ENCODE data around the gene KIF3C. TPM values are rescaled to one million over a fixed set of nuclear protein-coding genes. Genes with fewer than 3 reads are reported as not detected.

The KIF3C gene
- total and polyA plus RNA-seq, 2 of the 8 experiments (the other 6 are each of a cell fraction or from before 2014, with no cell fraction given), result 13.4 to 58.1 TPM

DNA sequence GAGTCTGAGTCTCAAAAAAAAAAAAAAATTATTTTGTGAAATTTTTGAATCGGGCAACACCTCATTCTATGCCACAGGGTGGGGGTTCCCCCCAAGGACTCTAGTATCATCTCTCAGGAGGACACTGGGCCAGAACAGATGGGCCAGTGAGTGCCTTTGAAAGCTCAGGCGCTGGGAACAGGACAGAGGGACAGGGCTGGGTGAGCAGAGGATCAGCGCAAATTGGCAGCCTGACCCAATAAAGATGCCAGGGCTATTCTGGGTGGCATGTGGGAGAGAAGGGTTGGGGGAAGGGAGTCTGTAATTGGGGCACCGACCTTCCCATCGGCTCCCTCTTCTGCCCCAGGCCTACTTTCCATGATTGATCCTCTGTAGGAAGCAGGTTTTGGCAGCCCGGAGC is 44.0 kb downstream of the KIF3C start:
- Histone ChIP-seq H3K36me3 (ENCODE audit: control insufficient read depth in 2 of 4, insufficient read depth in 4 of 4, low read length in 3 of 4) (peaks cover 0 to 29% (median 2%) of the 10 kb centered on the region in 4 experiments; a peak in 3 of 8 replicates), H2AFZ (ENCODE audit: low read length) (no peak overlapping the region), H3K56ac (replicated peaks; ENCODE audit: insufficient read length, low read depth, low read length) (no peak overlapping the region), H3K9ac (replicated peaks in 1 of 4; ENCODE audit: extremely low read depth in 1 of 4, low read depth in 3 of 4, low read length in 3 of 4) (no peak overlapping the region), H2AK5ac (ENCODE audit: low read depth, low read length) (no peak overlapping the region), H4K5ac (ENCODE audit: insufficient read length, low read depth, low read length) (no peak overlapping the region), H2BK5ac (ENCODE audit: low read depth, low read length) (no peak overlapping the region), H3K14ac (ENCODE audit: insufficient read length) (no peak overlapping the region), H3K27ac (ENCODE audit: low read depth, low read length) (no peak overlapping the region), H4K8ac (ENCODE audit: extremely low read depth, insufficient read depth, low read length) (no peak overlapping the region), H3K4me1 (replicated peaks in 1 of 4; ENCODE audit: control insufficient read depth in 3 of 4, insufficient read depth in 4 of 4, low read length in 3 of 4) (no peaks in the 10 kb centered on the region), H4K91ac (replicated peaks; ENCODE audit: insufficient read length, low read length) (no peak overlapping the region), H3K4me3 (ENCODE audit: extremely low read depth in 1 of 4, insufficient read depth in 2 of 4, low read depth in 3 of 4, low read length in 4 of 4) (no peak overlapping the region), H3K27me3 (replicated peaks in 1 of 4; ENCODE audit: control insufficient read depth in 3 of 4, extremely low read depth in 1 of 4, insufficient read depth in 3 of 4, low read length in 3 of 4) (no peaks in the 10 kb centered on the region), H3K4ac (replicated peaks; ENCODE audit: insufficient read length, low read depth, low read length) (no peak overlapping the region), H2BK120ac (replicated peaks; ENCODE audit: low read depth, low read length) (no peak overlapping the region), H2BK20ac (ENCODE audit: low read length) (no peak overlapping the region), H4K20me1 (replicated peaks in 1 of 2; ENCODE audit: control insufficient read depth in 1 of 2, insufficient read depth in 2 of 2, low read length in 2 of 2) (peaks cover 2% of the 10 kb centered on the region in 2 experiments), H3K23me2 (ENCODE audit: low read depth, low read length) (no peaks in the 10 kb centered on the region), H3K79me2 (ENCODE audit: control insufficient read depth in 1 of 2, insufficient read depth in 2 of 2, low read length in 2 of 2) (no peaks in the 10 kb centered on the region), H3K18ac (ENCODE audit: extremely low read depth, low read length) (no peak overlapping the region), H3K23ac (ENCODE audit: insufficient read length) (no peak overlapping the region), H3K79me1 (ENCODE audit: low read depth, low read length) (no peaks in the 10 kb centered on the region), H3K4me2 (ENCODE audit: insufficient read depth in 1 of 2, low read depth in 2 of 2, low read length in 2 of 2) (no peak overlapping the region), H2BK12ac (ENCODE audit: low read depth, low read length) (no peak overlapping the region), H2BK15ac (ENCODE audit: low read length) (no peak overlapping the region), H3K9me3 (ENCODE audit: insufficient read depth in 2 of 2, low read depth in 1 of 2, low read length in 1 of 2) (no peaks in the 10 kb centered on the region)
- ChIA-PET POLR2A (ENCODE audit: partially characterized antibody) (interaction anchor here (1.0 kb wide), 2 partner anchors 10 to 45 kb away, joined by 3 to 4 read pairs; no protein-coding TSS in a partner anchor), CTCF (ENCODE audit: partially characterized antibody) (interaction anchor here (0.7 to 1.2 kb wide), 3 partner anchors 12 to 966 kb away, joined by 4 to 5 read pairs (median 4); no protein-coding TSS in a partner anchor)
- FAIRE-seq (no peak), DNase-seq (ENCODE audit: low read depth in 1 of 2, low spot score in 2 of 2) (no peak)
- WGBS, 2 experiments (ENCODE audit: extremely low coverage in 1 of 2, insufficient coverage in 1 of 2, insufficient read length in 1 of 2, insufficient replicate concordance in 2 of 2, low coverage in 1 of 2, low lambda C conversion rate in 2 of 2, missing lambda C conversion rate in 1 of 2), result 90% methylated on average over 6 of the region's 6 CpGs; no CpG with 5 or more reads in 1 of the 2 experiments
- TF ChIP-seq SAP30 (IDR thresholded peaks at IDR 0.05; ENCODE audit: insufficient read depth, insufficient replicate concordance, low read length) (no peak), SIRT6 (IDR thresholded peaks at IDR 0.05; ENCODE audit: low read length) (no peak), POLR2AphosphoS5 (IDR thresholded peaks at IDR 0.05; ENCODE audit: low read depth, low read length) (no peak)
- TF ChIP-seq, protein P1, sequence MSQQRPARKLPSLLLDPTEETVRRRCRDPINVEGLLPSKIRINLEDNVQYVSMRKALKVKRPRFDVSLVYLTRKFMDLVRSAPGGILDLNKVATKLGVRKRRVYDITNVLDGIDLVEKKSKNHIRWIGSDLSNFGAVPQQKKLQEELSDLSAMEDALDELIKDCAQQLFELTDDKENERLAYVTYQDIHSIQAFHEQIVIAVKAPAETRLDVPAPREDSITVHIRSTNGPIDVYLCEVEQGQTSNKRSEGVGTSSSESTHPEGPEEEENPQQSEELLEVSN (IDR thresholded peaks at IDR 0.05), result no peak

Measured in H1 (cell line).